Omental fat pad (tissue), 4 donors: ENCODE data around the gene CEMIP. TPM values are rescaled to one million over a fixed set of nuclear protein-coding genes. Genes with fewer than 3 reads are reported as not detected.

Experiments
- ATAC-seq: fragments of 150-250 bp; one replicate; pipeline ENCODE4 v1.9.1; 2016; ENCODE audit warnings: mild to moderate bottlenecking, moderate library complexity; ENCODE audit not compliant: low FRiP score
- DNase-seq: peaks from one replicate; pipeline ENCODE4 v3.0.0-alpha.2; 2019; ENCODE audit warnings: low spot score
- CTCF ChIP-seq, 3 donors: fragments of 450-650 bp; IDR thresholded peaks; one replicate each; pipeline ENCODE4 v1.5.1; 2016 to 2017; ENCODE audit warnings: antibody characterized with exemption in 3 of 3, mild to moderate bottlenecking in 3 of 3, moderate library complexity in 2 of 3
- total RNA-seq, 4 donors: library from RNA; depleted of rRNA; stranded (reverse); fragments of >200 nt; gene quantifications; one replicate each; pipeline ENCODE4 v1.1.0, GENCODE V29; 2016

The CEMIP gene
- total RNA-seq, 4 donors from 2014 or later = 0.19 to 9.5 (median 1.2) TPM; not detected in 1

GRCh38 chr15:80783260-80783659 is 4.1 kb downstream of the CEMIP start:
- no peak for TF ChIP-seq CTCF (IDR thresholded peaks at IDR 0.05)
- ATAC-seq = no peak

DNA sequence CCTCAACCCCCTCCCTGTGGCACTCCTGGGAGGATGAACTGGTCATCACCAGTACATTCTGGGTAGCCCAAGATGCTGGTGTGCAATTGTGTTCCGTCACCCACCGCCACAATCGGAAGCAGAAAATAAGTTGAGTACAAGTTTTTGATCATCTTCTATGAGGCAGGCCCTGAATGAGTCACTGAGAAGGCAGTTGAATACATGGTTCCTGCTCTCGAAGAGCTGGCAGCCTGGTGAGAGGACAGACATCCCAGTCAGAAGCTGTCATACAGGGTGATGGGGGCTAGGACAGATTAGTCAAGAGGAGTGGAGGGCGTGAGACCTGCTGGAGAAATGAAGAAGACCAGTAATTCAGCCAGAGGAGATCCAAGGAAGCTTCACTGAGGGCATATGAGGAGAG is 6.2 kb downstream of the CEMIP start:
- no peak for ATAC-seq
- no peak for TF ChIP-seq CTCF (IDR thresholded peaks at IDR 0.05)
- DNase-seq = no peak

More at GRCh38 chr15:80783260-80783659, 4.1 kb downstream of the CEMIP start:
- DNase-seq = no peak

GRCh38 chr15:80785811-80786354 is 6.7 kb downstream of the CEMIP start:
- TF ChIP-seq CTCF (IDR thresholded peaks at IDR 0.05) = no peak
- ATAC-seq (no peak), DNase-seq (no peak)

- ATAC-seq (no peak), DNase-seq (no peak)
- no peak for TF ChIP-seq CTCF (IDR thresholded peaks at IDR 0.05)
These were observed 8.1 kb downstream of the CEMIP start for GRCh38 chr15:80787316-80787715.

GRCh38 chr15:80788536-80788935 is 9.4 kb downstream of the CEMIP start:
- no peak for ATAC-seq
- TF ChIP-seq CTCF (IDR thresholded peaks at IDR 0.05) = no peak

DNA sequence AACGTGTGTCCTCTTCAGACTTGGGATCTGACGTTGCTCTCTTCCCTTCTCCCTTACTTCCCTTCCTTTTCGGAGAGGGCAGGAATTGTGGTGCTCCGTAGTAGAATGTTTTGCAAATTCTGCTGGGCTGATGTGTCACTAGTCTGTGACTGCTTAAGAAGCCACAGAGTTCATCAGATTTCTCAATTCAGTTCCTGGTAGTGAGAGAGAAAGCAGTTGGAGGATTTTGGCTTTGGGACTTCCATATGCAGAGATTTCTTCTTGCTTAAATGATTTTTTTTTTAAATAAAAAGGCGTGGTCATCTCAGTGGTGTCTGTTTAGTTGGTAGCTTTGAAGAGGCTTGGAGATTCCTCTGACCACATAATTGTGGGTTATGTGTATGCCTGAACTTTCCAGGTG is 10.1 kb downstream of the CEMIP start:
- ATAC-seq = no peak
- DNase-seq = no peak

More at GRCh38 chr15:80788536-80788935, 9.4 kb downstream of the CEMIP start:
- DNase-seq = no peak

More for the DNA sequence above, 10.1 kb downstream of the CEMIP start:
- no peak for TF ChIP-seq CTCF (IDR thresholded peaks at IDR 0.05)
